GM12873 (cell line): ENCODE data around the gene GRM8.

ENCODE experiments used
- TF ChIP-seq, protein P1 (sequence below): IDR thresholded peaks from 2 replicates; pipeline ENCODE4 v1.5.1; 2012; ENCODE audit warnings: low read depth, mild to moderate bottlenecking, moderate library complexity, low read length, control low read depth; ENCODE audit not compliant: insufficient read depth; ENCODE audit errors: missing control alignments

The GRM8 gene

DNA sequence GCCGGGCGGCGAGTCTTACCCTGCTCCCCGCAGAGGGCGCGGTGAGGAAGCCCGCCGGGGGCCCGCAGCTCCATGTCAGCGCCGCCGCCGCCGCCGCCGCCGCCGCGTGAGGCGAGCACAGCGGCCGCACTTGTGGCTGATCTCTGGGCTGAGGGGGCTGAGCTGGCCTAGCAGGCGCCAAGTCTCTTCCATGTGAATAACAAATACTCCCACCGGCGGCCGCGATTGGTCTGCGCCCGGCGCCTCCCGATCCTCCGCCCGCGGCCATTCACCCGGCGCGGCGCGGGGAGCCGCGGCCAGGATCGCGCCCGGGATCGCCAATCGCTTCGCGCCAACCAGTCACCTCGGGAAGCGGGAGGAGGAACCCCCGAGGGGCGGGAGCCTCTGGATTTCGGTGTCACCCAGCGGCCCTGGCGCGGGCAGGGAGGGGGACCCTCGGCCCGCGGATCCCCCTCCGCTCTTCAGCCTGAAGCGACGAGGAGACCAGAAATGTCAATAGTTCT, at the start of gene GRM8:
Gene GRM8, minus strand, starts transcription at position 164 of the 503 bp plus-strand sequence.
- TF ChIP-seq, protein P1, sequence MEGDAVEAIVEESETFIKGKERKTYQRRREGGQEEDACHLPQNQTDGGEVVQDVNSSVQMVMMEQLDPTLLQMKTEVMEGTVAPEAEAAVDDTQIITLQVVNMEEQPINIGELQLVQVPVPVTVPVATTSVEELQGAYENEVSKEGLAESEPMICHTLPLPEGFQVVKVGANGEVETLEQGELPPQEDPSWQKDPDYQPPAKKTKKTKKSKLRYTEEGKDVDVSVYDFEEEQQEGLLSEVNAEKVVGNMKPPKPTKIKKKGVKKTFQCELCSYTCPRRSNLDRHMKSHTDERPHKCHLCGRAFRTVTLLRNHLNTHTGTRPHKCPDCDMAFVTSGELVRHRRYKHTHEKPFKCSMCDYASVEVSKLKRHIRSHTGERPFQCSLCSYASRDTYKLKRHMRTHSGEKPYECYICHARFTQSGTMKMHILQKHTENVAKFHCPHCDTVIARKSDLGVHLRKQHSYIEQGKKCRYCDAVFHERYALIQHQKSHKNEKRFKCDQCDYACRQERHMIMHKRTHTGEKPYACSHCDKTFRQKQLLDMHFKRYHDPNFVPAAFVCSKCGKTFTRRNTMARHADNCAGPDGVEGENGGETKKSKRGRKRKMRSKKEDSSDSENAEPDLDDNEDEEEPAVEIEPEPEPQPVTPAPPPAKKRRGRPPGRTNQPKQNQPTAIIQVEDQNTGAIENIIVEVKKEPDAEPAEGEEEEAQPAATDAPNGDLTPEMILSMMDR: no peak

DNA sequence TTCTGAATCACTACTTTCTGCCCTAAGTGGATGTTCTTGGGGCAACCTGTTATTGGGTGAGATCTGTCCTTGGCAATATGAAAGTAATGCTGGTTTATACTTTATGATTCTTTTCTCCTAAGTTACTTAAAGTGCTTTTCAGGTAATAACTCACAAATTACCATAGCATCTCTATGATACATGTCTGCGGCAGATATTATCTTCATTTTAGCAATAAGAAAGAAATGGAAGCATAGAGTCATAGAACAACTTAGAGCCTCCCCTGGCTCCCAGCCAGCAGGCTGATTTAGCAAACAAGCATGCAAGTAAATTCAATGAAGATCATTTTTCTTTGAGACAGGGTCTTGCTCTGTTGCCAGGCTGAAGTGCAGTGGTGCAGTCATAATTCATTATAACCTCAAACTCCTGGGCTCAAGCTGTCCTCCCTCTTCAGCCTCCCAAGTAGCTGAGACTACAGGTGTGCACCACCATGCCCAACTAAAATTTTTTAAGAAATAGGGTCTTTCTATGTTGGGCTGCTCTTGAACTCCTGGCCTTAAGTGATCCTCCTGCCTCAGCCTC, 38.1 kb upstream of the GRM8 start:
- TF ChIP-seq, protein P1: no peak

DNA sequence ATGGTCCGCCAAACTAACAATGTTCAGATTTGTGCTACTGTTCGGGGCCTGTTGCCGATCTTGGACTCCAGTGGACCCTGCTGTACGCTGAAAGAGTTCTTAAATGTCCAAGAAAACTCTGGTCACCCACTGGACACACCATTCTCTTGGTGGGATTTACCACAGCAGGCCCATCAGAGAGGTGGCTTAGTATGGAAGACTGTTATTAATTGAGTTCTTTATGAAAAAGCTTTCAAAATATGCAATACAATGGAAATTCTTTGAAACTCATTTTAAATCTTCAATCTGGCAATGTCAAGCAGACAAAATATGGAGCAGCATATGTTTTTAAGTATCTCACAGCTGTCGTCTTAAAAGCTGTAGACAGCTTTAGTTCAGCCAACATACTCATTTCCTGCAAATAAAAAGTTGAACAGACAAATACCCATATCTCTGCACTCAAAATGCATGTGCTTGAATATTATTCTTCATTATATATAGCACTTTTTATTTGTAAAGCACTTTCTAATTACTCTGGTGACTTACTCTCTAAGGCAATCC, 37.4 kb upstream of the GRM8 start:
- TF ChIP-seq, protein P1: no peak

DNA sequence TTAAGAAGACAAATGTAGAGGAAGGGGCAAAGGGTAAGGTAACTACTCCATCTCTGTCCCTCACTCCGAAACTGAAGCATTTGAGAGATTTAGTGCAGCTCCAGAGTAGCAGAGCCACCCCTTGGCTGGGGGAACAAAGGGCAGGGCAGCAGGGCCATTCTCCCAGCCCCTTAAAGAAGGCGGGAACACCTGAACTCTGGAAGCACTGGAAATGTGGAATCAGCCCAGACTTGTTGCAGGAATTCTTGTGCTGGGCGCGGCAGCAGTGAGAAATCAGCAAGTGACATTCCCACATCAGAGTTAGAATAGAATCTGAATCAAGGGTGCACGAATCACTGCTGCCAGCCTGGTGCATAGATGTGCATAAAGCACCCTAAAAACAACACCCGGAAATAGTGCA, 34.4 kb upstream of the GRM8 start:
- TF ChIP-seq, protein P1: no peak

DNA sequence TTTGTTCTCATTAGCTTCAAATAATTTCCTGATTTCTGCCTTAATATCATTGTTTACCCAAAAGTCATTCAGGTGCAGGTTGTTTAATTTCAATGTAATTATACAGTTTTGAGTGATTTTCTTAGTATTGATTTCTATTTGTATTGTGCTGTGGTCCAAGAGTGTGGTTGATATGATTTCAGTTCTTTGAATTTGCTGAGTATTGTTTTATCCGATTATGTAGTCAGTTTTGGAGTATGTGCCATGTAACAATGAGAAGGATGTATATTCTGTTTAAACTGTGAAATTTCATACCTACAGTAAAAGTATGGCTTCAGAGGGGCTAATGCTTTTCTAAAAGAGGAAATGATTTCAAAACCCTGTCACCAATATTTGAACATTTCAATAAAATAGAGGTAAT, 17.4 kb upstream of the GRM8 start:
- TF ChIP-seq, protein P1: no peak

DNA sequence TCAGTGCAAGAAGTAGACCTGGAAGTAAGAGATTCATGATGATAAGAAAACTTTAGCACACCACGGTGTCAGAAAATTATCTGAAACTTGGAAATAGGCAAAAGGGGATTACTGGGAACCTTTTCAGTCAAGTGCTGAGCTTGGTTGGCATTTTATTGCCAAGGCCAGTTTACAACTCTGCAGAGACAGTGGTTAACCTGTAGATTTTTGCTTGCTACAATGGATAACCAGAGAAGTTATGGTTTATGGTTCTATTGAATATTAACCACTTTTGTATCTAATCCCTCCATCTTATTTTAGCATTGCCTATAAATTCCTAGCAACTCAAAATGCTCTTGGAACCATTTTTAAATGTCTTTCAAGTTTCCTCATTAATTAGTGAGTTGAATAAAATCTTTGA, 13.3 kb upstream of the GRM8 start:
- TF ChIP-seq, protein P1: no peak

DNA sequence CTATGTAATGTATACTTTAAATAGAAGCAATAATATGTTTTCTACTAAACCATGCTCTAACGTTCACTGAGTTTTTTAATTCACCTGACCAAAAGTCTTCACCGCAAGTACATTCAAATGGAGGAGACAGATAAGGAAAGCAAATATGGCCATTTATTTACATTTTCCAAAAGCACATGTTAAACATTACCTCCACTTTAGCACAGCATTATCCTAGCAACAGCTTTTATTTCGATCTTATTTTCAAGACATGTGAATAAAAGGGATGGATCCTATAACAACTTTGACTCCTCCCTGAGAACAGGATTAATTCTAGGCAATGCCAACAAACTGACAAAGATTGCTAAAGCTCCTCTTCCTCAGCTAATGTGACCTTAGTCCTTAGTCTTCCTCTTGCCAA, 11.5 kb upstream of the GRM8 start:
- TF ChIP-seq, protein P1: no peak
